H1 (cell line): ENCODE measurements around the gene TSR1. TPM values are rescaled to one million over a fixed set of nuclear protein-coding genes. Genes with fewer than 3 reads are reported as not detected.

ENCODE experiments used
- CHD2 ChIP-seq: IDR thresholded peaks from 2 replicates; pipeline ENCODE4 v1.6.1; 2012; ENCODE audit warnings: low read length, improper control_type of control experiment
- EZH2 ChIP-seq: fragments of 200-600 bp; sonication (generic); IDR thresholded peaks from 2 replicates; pipeline ENCODE4 v1.7.1; 2012; ENCODE audit warnings: low read depth, mild to moderate bottlenecking, moderate library complexity, low read length, inconsistent platforms; ENCODE audit not compliant: severe bottlenecking
- NANOG ChIP-seq: IDR thresholded peaks from 2 replicates; pipeline ENCODE4 v1.6.1; 2011; ENCODE audit warnings: low read length, low read depth, mild to moderate bottlenecking, inconsistent platforms; ENCODE audit not compliant: insufficient read depth, poor library complexity, severe bottlenecking
- RAD21 ChIP-seq, 2 experiments: IDR thresholded peaks in 1 of 2; conservative IDR thresholded peaks in 1 of 2; 2 replicates each; pipeline ENCODE4 v1.6.1; 2011; ENCODE audit warnings: low read depth in 2 of 2, low read length in 2 of 2, improper control_type of control experiment in 1 of 2, inconsistent platforms in 1 of 2, mild to moderate bottlenecking in 1 of 2, moderate library complexity in 1 of 2
- RXRA ChIP-seq: IDR thresholded peaks from 2 replicates; pipeline ENCODE4 v1.6.1; 2011; ENCODE audit warnings: low read depth, mild to moderate bottlenecking, low read length, moderate library complexity; ENCODE audit not compliant: insufficient read depth
- SRF ChIP-seq: IDR thresholded peaks from 2 replicates; pipeline ENCODE4 v1.6.1; 2011; ENCODE audit warnings: mild to moderate bottlenecking, low read depth, low read length, moderate library complexity
- ZNF274 ChIP-seq: IDR thresholded peaks from 2 replicates; pipeline ENCODE4 v1.7.0; 2012; ENCODE audit warnings: low read length, borderline replicate concordance; ENCODE audit errors: extremely low read depth
- polyA plus RNA-seq, 7 experiments: library from polyadenylated mRNA; depleted of rRNA in 3 of 7; stranded (reverse) in 5 of 7; unstranded in 2 of 7; fragments of >200 nt in 5 of 7; fragments of 200-250 nt in 2 of 7; gene quantifications; 1 replicate in 5 of 7; 2 replicates in 1 of 7; 4 replicates in 1 of 7; pipeline versions ENCODE4 v1.2.1 to v1.2.3, GENCODE V29; 2011 to 2013; ENCODE audit warnings: missing spikeins in 2 of 7, mixed read lengths in 2 of 7
- total RNA-seq: library from RNA; stranded (reverse); fragmentation: NEBNext Ultra II Directional; extraction: Animal tissue kit (Norgen Biotek cat#: 25700); gene quantifications from 2 replicates; pipeline ENCODE4 v1.2.1, GENCODE V29; 2021

TSR1 gene
- total and polyA plus RNA-seq, 2 of the 8 experiments (the other 6 are each of a cell fraction or from before 2014, with no cell fraction given) = 14.5 to 69.7 TPM

GRCh38 chr17:2373179-2373578, 36.9 kb upstream of the TSR1 start (continued):
- TF ChIP-seq ZNF274 (no peak), NANOG (no peak), SRF (no peak), RAD21 (IDR thresholded peaks at IDR 0.05 in 1 of 2, conservative IDR thresholded peaks at IDR 0.05 in 1 of 2; ENCODE audit: low read depth in 2 of 2, low read length in 2 of 2) (no peak), CHD2 (no peak), EZH2 (no peak), RXRA (no peak)
